Glomerular endothelial cell (primary cell): ENCODE results near the gene ZNF488. TPM values are rescaled to one million over a fixed set of nuclear protein-coding genes. Genes with fewer than 3 reads are reported as not detected.

Source experiments
- total RNA-seq: library from RNA; depleted of rRNA; stranded (reverse); fragments of >200 nt; gene quantifications from 2 replicates; pipeline ENCODE4 v1.2.3, GENCODE V29; 2015

The ZNF488 gene
- total RNA-seq, 1 donor from 2014 or later, result not detected

Other genes starting within 250 kb of the ZNF488 start
- gene GDF10, start 84.1 kb downstream of the ZNF488 start, total RNA-seq, result not detected in 2 replicates
- gene GDF2, start 61.8 kb downstream of the ZNF488 start, total RNA-seq, result not detected in 2 replicates
- gene RBP3, start 35.9 kb downstream of the ZNF488 start, total RNA-seq, result not detected in 2 replicates
- gene ANXA8, start 99.8 kb upstream of the ZNF488 start, total RNA-seq, result 0.12 TPM in 1 of 2 replicates, not detected in the other
- not detected in 2 replicates for gene FAM25G, start 107.4 kb upstream of the ZNF488 start, total RNA-seq
- gene AGAP9, start 139.3 kb upstream of the ZNF488 start, total RNA-seq, result 3.1 and 4.8 TPM in 2 replicates